ENCODE results near the gene CATSPERB.
A peak's percentile ranks its signal among the peaks of the same experiment; 100 is the strongest.
"Not testable (repeated sequence)": the region's sequence is repeated elsewhere in the genome, so short reads cannot be mapped to it uniquely, and the experiment has no call there.

CATSPERB gene

DNA sequence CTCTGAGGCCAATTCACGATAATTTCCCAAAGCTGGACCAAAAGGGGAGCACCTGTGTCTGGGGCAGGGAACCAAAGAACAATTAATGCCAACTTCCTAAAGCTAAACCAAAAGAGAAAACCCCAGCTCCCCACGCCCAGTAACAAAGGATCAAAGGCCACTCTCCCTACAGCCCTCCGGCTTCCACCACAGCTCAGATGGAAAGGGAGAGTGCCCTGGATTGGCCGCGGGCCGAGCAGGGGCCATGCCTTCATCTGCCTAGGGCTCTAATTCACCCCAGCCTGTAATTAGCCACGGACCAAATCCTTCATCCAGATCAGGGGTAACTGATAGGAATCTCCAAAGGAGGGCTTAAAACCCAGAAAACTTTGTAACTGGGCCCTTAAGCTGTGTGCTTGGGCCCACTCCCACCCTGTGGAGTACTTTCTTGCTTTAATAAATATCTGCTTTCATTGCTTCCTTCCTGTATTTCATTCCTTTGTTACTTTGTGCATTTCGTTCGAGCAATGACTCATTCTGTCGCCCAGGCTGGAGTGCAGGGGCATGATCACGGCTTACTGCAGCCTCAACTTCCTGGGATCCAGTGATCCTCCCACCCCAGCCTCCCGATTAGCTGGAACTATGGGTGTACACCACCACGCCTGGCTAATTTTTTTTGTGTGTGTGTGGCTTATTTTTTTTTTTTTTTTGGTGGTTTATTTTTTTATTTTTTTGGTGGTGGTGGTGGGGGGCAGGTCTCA, 156.2 kb downstream of the CATSPERB start:
- DNase-seq = no peak

DNA sequence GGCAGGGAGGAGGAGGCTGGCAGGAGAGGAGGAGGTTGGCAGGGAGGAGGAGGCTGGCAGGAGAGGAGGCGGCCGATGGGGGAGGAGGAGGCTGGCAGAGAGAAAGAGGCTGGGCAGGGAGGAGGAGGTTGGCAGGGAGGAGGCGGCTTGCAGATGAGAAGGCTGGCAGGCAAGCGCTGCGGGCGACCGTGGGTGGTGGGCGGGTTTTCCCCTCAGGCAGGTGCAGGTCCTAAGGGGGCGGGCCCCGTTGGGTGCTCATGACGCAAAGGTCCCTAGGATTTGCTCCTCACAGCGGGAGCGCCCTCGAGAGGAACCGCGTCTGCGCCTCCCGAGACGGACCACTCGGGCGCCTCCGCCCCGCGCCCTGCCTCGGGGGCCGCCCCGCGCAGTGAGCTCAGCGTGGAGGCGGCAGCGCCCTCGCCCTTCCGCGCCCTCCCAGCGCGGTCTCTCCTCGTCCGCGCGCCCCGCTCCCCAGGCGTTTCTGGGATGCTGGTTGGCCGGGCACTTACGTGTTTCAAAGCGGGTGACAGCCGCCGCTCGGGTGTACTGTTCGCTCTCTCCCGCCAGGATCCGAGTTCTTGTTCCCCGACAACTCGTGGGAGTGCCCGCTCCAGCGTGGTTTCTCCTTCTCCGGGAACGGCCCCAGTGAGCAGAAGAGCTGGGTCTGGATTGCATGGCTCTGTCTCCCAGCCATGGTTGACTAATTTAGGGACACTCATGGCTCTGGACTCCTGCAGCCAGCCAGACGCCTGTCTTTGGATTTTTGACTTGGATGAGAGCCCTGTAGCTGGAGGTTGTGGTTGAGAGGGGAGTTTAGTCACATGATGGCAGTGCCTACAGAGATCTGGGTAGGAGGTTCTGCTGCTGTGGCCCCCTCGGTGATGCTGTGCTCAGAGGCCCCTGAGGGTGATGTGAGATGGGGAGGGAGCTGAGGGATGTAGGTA, 157.7 kb downstream of the CATSPERB start:
- peak; percentile 7 for DNase-seq

- DNase-seq = no peak
Measured at GRCh38 chr14:91573528-91573893, 158.4 kb downstream of the CATSPERB start.

GRCh38 chr14:91570021-91570420, 161.9 kb downstream of the CATSPERB start:
- no peak for DNase-seq

GRCh38 chr14:91569301-91569700, 162.6 kb downstream of the CATSPERB start:
- no peak for DNase-seq

GRCh38 chr14:91568626-91569025, 163.3 kb downstream of the CATSPERB start:
- DNase-seq = no peak

DNA sequence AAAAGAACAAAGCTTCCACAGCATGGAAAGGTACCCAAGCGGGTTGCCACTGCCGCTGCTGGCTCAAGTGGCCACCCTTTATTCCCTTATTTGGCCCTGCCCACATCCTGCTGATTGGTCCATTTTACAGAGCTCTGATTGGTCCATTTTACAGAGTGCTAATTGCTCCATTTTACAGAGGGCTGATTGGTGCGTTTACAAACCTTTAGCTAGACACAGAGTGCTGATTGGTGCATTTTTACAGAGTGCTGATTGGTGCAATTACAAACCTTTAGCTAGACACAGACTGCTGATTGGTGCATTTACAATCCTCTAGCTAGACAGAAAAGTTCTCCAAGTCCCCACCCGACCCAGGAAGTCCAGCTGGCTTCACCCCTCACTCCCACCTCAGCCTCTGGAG, 164.1 kb downstream of the CATSPERB start:
- DNase-seq = not testable (repeated sequence)

GRCh38 chr14:91555531-91555930, 176.4 kb downstream of the CATSPERB start:
- DNase-seq = no peak

DNA sequence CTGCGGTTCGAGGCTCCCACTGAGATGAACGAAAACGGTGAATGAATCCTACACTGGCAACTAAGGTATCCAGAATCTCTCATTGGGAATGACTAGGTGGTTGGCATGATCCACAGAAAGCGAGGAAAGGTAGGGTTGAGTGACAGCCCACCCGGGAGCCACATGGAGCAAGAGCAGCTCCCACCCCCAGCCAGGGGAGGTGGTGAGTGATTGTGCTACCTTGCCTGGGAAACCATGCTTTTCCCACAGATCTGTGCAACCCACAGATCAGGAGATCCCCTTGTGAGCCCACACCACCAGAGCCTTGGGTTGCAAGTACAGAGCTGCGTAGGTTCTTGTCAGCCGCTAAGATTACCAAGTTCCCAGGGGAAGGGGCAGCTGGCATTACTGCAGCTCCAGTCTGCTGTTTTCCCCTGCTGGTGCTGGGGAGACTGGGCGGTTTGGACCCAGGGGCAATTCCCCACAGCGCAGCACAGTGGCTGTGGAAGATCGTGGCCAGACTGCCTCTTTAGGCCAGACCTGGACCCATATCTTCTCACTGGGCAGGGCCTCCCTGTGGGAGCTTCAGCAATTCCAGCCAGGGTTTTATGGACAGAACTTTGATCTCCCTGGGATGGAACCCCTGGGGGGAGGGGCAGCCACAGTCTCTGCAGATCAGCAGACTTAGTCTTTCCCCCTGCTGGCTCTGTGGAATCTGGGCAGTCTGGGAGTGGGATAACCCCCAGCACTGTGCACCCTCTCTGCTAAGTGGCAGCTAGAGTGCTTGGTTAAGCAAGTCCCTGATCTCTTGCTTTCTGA, 177.2 kb downstream of the CATSPERB start:
- no peak for DNase-seq

GRCh38 chr14:91548108-91548507, 183.8 kb downstream of the CATSPERB start:
- no peak for DNase-seq

DNA sequence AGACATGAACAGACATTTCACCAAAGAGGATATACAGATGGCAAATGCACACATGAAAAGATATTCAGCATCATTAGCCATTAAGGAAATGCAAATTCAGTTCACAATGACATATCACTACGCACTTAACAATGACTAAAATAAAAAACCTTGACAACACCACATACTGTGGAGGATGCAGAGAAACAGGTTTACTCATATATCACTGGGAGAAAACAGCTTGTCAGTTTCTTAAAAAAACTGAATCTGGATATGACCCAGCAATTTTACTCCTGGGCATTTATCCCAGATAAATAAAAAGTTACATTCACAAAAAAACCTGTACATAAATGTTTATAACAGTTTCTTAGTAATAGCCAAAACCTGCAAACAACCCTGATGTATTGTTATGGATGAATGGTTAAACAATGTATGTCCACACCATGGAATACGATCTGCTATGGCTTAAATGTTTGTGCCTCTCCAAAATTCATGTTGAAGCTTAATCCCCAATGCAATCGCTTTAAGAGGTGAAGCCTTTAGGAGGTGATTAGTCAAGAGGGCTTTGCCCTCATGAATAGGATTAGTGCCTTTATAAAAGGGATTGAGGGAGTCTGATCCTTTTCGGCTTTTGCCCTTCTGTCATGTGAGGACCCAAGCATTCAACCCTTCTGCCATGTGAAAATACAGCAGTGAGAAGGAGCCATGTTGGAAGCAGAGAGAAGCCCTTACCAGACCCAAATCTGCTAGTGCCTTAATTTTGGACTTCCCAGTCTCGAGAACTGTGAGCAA, 185.8 kb downstream of the CATSPERB start:
- DNase-seq = no peak

DNA sequence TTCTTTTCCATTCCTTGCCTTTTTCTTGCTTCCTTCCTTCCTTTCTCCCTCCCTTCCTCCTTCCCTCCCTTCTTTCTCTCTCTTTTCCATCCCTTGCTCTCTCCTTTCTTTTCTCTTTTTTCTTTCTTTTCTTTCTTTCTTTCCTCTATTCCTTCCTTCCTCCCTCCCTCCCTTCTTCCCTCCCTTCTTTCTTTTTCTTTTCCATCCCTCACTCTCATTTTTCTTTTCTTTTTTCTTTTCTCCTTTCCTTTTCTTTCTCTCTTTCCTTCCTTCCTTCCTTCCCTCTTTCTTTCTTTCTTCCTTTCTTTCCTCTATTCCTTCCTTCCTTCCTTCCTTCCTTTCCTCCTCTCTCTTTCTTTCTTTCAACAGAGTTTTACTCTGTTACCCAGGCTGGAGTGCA, 186.7 kb downstream of the CATSPERB start:
- DNase-seq = no peak

DNA sequence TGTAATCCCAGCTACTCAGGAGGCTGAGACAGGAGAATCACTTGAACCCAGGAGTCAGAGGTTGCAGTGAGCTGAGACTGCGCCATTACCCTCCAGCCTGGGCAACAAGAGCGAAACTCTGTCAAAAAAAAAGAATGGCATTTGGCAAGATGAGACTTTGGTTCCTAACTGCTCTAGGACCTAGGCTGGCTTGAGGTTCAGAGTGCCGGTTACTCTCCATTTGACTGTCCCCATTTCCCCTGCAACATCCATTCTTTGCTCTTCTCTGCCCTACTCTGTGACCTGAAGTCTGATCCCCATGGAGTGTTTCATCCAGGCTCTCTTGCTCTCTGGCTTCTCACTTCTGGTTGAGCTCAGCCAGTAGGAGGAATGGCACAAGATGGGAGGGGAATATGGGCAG, 195.6 kb downstream of the CATSPERB start:
- no peak for DNase-seq

DNA sequence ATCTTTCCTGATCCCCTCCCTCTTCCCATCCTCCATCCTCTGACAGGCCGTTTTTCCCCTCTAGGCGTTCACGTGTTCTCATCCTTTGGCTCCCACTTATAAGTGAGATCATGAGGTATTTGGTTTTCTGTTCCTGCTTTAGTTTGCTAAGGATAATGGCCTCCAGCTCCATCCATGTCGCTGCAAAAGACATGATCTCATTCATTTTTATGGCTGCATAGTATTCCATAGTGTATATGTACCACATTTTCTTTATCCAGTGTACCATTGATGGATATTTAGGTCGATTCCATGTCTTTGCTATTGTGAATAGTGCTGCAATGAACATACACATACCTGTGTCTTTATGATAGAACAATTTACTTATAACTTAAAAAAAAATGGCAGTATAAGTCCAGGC, 197.8 kb downstream of the CATSPERB start:
- DNase-seq = not testable (repeated sequence)

GRCh38 chr14:91533623-91534022, 198.3 kb downstream of the CATSPERB start:
- no peak for DNase-seq
